IMR-90 (cell line): ENCODE measurements around the gene FOXO6.
"Not testable (repeated sequence)": the region's sequence is repeated elsewhere in the genome, so short reads cannot be mapped to it uniquely, and the experiment has no call there.

Experiments
- CEBPB ChIP-seq: IDR thresholded peaks from 2 replicates; pipeline ENCODE4 v1.6.1; 2012; ENCODE audit warnings: low read depth, low read length, improper control_type of control experiment
- CHD1 ChIP-seq: IDR thresholded peaks from 2 replicates; pipeline ENCODE4 v1.6.1; 2012; ENCODE audit warnings: low read depth, low read length, improper control_type of control experiment
- CTCF ChIP-seq: conservative IDR thresholded peaks from 2 replicates; pipeline ENCODE4 v1.5.1; 2012; ENCODE audit warnings: mild to moderate bottlenecking, low read depth, low read length, improper control_type of control experiment
- ELK1 ChIP-seq: fragments of 150-350 bp; IDR thresholded peaks from 2 replicates; pipeline ENCODE4 v1.6.1; 2016; ENCODE audit warnings: low read depth, mild to moderate bottlenecking, low read length, moderate library complexity, borderline replicate concordance
- MXI1 ChIP-seq: IDR thresholded peaks from 2 replicates; pipeline ENCODE4 v1.6.1; 2012; ENCODE audit warnings: low read depth, mild to moderate bottlenecking, low read length, moderate library complexity, borderline replicate concordance
- POLR2A ChIP-seq: IDR thresholded peaks from 2 replicates; pipeline ENCODE4 v1.6.1; 2012; ENCODE audit warnings: mild to moderate bottlenecking, low read depth, low read length
- RAD21 ChIP-seq: IDR thresholded peaks from 2 replicates; pipeline ENCODE4 v1.6.1; 2012; ENCODE audit warnings: low read length, improper control_type of control experiment
- USF2 ChIP-seq: fragments of 150-350 bp; IDR thresholded peaks from 2 replicates; pipeline ENCODE4 v1.6.1; 2017; ENCODE audit warnings: mild to moderate bottlenecking, antibody characterized with exemption, low read length, low read depth

DNA sequence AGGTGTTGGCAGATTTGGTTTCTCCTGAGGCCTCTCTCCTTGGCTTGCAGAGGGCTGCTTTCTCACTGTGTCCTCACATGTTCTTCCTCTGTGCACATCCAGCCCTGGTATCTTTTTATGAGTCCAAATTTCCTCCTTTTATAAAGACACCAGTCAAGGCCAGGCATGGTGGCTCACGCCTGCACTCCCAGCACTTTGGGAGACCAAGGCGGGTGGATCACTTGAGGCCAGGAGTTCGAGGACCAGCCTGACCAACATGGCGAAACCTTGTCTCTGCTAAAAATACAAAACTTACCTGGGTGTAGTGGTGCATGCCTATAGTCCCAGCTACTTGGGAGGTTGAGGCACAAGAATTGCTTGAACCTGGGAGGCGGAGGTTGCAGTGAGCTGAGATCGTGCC is 29.1 kb upstream of the FOXO6 start:
- not testable (repeated sequence) for TF ChIP-seq CTCF, CHD1, CEBPB, RAD21, POLR2A, ELK1, MXI1, USF2
